Activated T-helper 2 cell treated with anti-CD3 and anti-CD28 coated beads, Interferon-gamma antibody, Interleukin-2, Interleukin-4, amounts not matched to agents 10 μg/mL and 5 μg/mL and 100 μg/mL, durations not matched to agents 14 hours and 24 hours and 36 hours (primary cell): ENCODE measurements around the gene PTPRN2. TPM values are rescaled to one million over a fixed set of nuclear protein-coding genes. Genes with fewer than 3 reads are reported as not detected.
"Not testable (repeated sequence)": the region's sequence is repeated elsewhere in the genome, so short reads cannot be mapped to it uniquely, and the experiment has no call there.

ENCODE experiments used
- DNase-seq: peaks from one replicate; pipeline ENCODE4 v3.0.0; 2021; ENCODE audit warnings: low spot score
- H3K27ac Mint-ChIP-seq: one replicate; pipeline ENCODE4 v1.8.0; 2021; ENCODE audit warnings: mixed read lengths
- H3K27me3 Mint-ChIP-seq: one replicate; pipeline ENCODE4 v1.8.0; 2021; ENCODE audit warnings: low read depth, mixed read lengths
- H3K36me3 Mint-ChIP-seq: one replicate; pipeline ENCODE4 v1.8.0; 2021; ENCODE audit warnings: low read depth, mixed read lengths
- H3K4me1 Mint-ChIP-seq: one replicate; pipeline ENCODE4 v1.8.0; 2021; ENCODE audit warnings: low read depth, mixed read lengths
- H3K4me3 Mint-ChIP-seq: one replicate; pipeline ENCODE4 v1.8.0; 2021; ENCODE audit warnings: low read depth, mild to moderate bottlenecking, moderate library complexity, mixed read lengths
- H3K9me3 Mint-ChIP-seq: one replicate; pipeline ENCODE4 v1.8.0; 2021; ENCODE audit warnings: mixed read lengths
- intact Hi-C: fragments of 100-400 bp; cut with micrococcal nuclease; formaldehyde crosslinking; loops from one replicate; pipeline ENCODE4 v1.15.1; 2023
- total RNA-seq: library from RNA; stranded (reverse); gene quantifications from 2 replicates; pipeline ENCODE4 v1.2.3, GENCODE V29; 2022

Gene PTPRN2
- total RNA-seq, 1 donor from 2014 or later = 1.3 TPM

DNA sequence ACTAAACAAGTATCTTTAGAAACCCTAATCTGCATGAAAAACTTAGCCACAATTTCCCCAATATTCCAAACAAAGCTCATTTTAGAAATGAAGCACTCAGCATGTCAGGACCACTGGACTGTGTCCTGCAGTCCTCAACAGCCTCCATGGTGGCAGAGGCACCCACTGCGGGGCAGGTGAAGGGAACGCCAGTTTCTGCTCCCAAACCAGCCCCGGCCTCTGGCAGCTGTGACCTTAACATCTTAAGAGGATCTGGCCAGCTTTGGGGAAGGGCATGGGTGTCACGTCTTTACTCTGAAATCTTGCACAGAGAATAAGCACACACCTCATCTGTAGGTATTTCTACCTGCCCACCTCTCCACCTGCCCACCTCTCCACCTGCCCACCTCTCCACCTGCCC lies 988.1 kb downstream of the PTPRN2 start:
- no peaks in the 10 kb centered on the region for H3K4me1 Mint-ChIP-seq
- H3K27me3 Mint-ChIP-seq = peaks cover 2% of the 10 kb centered on the region
- H3K4me3 Mint-ChIP-seq = no peak overlapping the region
- no peaks in the 10 kb centered on the region for H3K36me3 Mint-ChIP-seq
- H3K27ac Mint-ChIP-seq = no peak overlapping the region
- intact Hi-C loops = no loop called here
- no peak for DNase-seq
- H3K9me3 Mint-ChIP-seq = no peaks in the 10 kb centered on the region

DNA sequence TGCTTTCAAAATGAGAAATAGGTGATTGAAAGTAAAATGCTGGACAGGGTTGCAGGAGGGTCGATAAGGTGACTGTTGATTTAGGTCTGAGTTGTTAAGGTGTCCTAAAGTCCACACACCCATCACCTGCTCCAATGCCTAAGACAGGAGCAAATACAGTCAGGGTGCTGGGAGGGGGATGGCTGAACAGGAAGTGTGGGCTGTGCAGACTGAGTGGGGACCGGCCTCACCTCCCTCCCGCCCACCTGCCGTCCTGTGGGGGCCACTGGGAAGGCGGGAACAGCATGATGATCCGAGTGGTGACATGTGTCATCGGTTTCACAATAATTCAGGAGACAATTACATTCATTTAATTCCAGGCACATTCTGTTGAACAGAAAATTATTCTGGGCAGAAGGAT lies 990.1 kb downstream of the PTPRN2 start:
- Mint-ChIP-seq H3K27me3 (peaks cover 2% of the 10 kb centered on the region), H3K4me3 (no peak overlapping the region), H3K36me3 (no peaks in the 10 kb centered on the region), H3K27ac (no peak overlapping the region), H3K9me3 (no peaks in the 10 kb centered on the region), H3K4me1 (no peaks in the 10 kb centered on the region)
- no peak for DNase-seq
- intact Hi-C loops = no loop called here

DNA sequence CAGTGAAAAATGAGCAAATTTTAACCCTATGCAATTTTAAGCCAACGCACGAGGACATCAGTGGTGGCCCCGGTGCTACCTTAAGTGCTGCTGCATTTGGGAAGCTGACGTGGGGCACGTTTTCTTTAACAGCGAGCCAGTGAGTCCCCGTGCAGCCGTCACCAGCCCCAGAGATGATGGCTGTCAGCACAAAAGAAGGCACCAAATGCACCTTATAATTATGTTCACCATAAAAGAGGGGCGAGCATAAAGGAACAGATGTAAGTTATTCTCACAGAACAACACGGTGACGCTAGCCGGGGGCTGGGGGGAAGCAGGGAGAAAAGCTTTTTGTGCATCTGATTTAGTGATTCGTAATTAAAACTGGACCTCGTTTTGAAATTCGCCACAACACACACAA lies 990.7 kb downstream of the PTPRN2 start:
- no peaks in the 10 kb centered on the region for H3K9me3 Mint-ChIP-seq
- intact Hi-C loops = no loop called here
- no peaks in the 10 kb centered on the region for H3K4me1 Mint-ChIP-seq
- H3K27me3 Mint-ChIP-seq = peaks cover 2% of the 10 kb centered on the region
- no peak overlapping the region for H3K27ac Mint-ChIP-seq
- DNase-seq = no peak
- H3K36me3 Mint-ChIP-seq = no peaks in the 10 kb centered on the region
- H3K4me3 Mint-ChIP-seq = no peak overlapping the region

DNA sequence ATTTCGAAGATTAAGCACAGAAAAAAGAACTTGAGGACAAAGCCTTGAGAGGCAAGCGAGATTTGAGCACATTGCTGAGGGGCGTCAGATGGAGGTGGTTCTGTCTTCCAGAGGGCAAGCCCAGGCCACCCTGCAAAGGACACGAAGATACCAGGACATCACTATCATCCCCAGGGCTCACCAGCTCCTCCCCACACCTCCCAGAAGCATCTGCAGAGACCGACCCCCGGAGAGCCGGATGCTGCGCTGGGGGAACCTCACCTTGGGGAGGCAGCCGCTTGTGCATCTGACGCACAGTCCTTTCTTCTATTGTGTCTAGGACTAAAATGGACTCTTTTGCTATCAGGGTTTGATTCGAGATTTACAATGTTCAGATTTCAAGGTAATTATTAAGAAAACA lies 991.2 kb downstream of the PTPRN2 start:
- intact Hi-C loops = no loop called here
- peaks cover 2% of the 10 kb centered on the region for H3K27me3 Mint-ChIP-seq
- no peaks in the 10 kb centered on the region for H3K4me1 Mint-ChIP-seq
- no peaks in the 10 kb centered on the region for H3K36me3 Mint-ChIP-seq
- no peak for DNase-seq
- no peak overlapping the region for H3K4me3 Mint-ChIP-seq
- no peaks in the 10 kb centered on the region for H3K9me3 Mint-ChIP-seq
- H3K27ac Mint-ChIP-seq = no peak overlapping the region

DNA sequence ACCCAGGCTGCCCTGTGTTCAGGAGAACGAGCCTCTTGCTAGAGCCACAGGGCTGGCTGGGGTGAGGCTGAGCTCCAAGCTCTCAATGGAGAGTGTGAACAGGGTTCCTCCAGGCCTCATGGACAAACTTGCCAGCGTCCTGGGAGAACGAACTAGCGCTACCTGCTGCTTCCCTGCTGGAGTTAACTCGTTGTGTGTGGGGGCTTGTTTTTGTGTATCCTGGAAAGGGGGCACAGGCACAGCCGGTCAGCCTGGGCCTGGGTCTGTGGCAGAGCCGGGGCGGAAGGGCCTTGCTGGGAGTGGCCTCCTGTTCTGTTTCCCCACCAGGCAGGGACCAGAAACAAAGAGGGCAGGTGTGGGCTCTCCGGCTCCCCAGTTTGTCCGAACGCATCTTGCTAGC lies 991.6 kb downstream of the PTPRN2 start:
- H3K36me3 Mint-ChIP-seq = no peaks in the 10 kb centered on the region
- intact Hi-C loops = no loop called here

DNA sequence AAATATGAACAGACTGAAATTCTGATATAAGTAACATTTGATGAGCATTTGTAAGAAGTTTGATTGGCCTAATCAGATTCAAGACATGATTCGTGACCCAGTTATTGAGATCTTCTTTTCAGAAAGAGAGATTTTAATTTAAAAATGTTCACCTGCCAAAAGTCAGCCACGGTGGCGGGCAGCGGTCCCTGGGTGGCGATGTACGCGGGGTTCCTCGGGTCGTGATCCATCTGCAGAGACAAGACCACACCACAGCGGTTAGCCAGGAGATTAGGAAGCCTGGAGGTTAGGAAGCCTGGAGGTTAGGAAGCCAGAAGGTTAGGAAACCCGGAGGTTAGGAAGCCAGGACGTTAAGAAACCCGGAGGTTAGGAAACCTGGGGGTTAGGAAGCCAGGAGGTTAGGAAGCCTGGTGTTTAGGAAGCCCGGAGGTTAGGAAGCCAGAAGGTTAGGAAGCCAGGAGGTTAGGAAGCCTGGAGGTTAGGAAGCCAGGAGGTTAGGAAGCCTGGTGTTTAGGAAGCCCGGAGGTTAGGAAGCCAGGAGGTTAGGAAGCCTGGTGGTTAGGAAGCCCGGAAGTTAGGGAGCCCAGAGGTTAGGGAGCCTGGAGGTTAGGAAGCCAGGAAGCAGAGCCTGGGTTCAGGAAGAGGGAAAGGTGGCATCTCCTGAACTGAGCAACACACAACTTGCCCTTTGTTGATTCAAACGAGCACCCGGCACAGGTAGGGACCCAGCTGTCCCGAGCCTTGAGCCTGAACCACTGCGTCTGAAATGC lies 992.4 kb downstream of the PTPRN2 start:
- DNase-seq = no peak
- Mint-ChIP-seq H3K27ac (no peak overlapping the region), H3K27me3 (no peaks in the 10 kb centered on the region), H3K36me3 (no peaks in the 10 kb centered on the region), H3K4me1 (no peaks in the 10 kb centered on the region), H3K4me3 (no peak overlapping the region), H3K9me3 (no peaks in the 10 kb centered on the region)
- intact Hi-C loops = no loop called here

More for the DNA sequence above, 991.6 kb downstream of the PTPRN2 start:
- H3K9me3 Mint-ChIP-seq = no peaks in the 10 kb centered on the region
- no peak for DNase-seq
- no peak overlapping the region for H3K4me3 Mint-ChIP-seq
- no peak overlapping the region for H3K27ac Mint-ChIP-seq
- H3K4me1 Mint-ChIP-seq = no peaks in the 10 kb centered on the region
- H3K27me3 Mint-ChIP-seq = no peaks in the 10 kb centered on the region

DNA sequence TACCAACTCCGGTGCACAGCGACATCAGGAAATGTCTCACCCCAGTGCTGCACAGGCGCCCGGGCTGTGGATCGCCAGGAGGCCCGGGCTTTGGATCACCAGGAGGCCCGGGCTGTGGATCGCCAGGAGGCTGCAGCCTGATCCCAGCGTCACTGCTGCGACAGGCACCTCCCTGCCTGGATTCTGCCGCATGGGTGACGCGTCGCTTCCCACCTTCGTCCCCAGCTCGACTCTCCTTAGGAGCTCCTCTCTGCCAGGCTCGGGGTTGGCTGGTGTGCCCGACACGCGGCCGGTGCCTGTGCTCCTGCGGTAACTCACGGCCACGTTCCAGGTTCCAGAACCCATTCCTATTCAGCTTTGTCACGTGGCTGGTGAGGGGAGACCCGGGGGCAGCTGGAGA lies 993.3 kb downstream of the PTPRN2 start:
- intact Hi-C loops = no loop called here
- Mint-ChIP-seq H3K4me3 (no peak overlapping the region), H3K27ac (no peak overlapping the region), H3K4me1 (no peaks in the 10 kb centered on the region), H3K27me3 (peaks cover 3% of the 10 kb centered on the region), H3K36me3 (no peaks in the 10 kb centered on the region), H3K9me3 (no peaks in the 10 kb centered on the region)
- DNase-seq = no peak

DNA sequence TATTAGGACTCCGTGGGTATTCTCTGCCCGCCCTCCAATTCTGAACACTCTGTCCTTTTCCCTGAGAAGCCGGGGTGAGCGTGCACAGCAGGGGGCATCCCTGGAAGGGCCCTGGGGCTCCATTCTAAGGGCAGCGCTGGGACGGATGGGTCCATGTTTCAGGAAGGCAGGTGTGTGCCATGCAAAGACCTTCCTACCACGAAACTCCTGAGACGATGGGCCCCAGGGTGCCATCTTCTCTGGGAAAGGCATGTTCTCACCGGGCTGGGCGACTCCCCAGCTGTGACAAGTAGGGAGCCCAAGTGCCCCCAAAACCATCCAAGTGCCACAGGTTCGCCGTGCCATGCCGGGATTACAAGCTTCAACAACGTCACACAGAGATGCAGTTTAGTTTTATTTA lies 994.1 kb downstream of the PTPRN2 start:
- Mint-ChIP-seq H3K27me3 (peaks cover 3% of the 10 kb centered on the region), H3K36me3 (no peaks in the 10 kb centered on the region), H3K9me3 (no peaks in the 10 kb centered on the region), H3K4me3 (no peak overlapping the region), H3K4me1 (no peaks in the 10 kb centered on the region), H3K27ac (no peak overlapping the region)
- intact Hi-C loops = no loop called here
- no peak for DNase-seq

DNA sequence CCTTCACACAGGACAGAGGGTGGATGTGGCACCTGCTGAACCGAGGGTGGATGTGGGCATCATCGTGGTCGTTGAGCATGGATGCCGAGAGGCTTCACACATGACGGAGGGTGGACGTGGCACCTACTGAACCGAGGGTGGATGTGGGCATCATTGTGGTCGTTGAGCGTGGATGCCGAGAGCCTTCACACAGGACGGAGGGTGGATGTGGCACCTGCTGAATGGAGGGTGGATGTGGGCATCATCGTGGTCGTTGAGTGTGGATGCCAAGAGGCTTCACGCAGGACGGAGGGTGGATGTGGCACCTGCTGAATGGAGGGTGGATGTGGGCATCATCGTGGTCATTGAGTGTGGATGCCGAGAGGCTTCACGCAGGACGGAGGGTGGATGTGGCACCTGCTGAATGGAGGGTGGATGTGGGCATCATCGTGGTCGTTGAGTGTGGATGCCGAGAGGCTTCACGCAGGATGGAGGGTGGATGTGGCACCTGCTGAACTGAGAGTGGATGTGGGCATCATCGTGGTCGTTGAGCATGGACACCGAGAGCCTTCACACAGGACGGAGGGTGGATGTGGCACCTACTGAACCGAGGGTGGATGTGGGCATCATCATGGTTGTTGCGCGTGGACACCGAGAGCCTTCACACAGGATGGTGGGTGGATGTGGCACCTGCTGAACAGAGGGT lies 994.8 kb downstream of the PTPRN2 start:
- DNase-seq, H3K9me3 Mint-ChIP-seq, H3K27me3 Mint-ChIP-seq, H3K4me3 Mint-ChIP-seq, H3K27ac Mint-ChIP-seq, H3K36me3 Mint-ChIP-seq, H3K4me1 Mint-ChIP-seq, intact Hi-C loops: not testable (repeated sequence)

DNA sequence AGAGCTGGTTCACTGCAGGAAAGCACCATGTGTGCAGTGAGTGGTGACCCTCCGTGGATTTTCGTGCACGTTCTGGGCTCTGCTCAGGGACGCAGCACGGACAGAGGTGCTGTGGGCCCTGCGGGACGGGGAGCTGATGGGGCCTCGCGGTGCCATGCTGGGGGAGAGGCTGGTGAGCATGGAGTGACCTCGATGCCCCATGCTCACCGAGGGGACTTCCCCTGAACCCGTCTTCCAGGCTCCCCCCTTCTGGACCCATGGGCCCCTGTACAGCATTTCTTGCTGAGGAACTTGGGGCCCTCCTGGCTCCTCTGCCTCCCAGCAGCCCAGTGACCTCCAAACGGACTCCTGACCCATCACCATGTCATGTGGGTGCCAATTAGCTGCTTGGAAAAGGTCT lies 997.1 kb downstream of the PTPRN2 start:
- Mint-ChIP-seq H3K4me1 (peaks cover 6% of the 10 kb centered on the region), H3K36me3 (no peaks in the 10 kb centered on the region), H3K9me3 (no peaks in the 10 kb centered on the region), H3K27me3 (peaks cover 6% of the 10 kb centered on the region), H3K27ac (no peak overlapping the region), H3K4me3 (no peak overlapping the region)
- intact Hi-C loops = no loop called here
- no peak for DNase-seq

DNA sequence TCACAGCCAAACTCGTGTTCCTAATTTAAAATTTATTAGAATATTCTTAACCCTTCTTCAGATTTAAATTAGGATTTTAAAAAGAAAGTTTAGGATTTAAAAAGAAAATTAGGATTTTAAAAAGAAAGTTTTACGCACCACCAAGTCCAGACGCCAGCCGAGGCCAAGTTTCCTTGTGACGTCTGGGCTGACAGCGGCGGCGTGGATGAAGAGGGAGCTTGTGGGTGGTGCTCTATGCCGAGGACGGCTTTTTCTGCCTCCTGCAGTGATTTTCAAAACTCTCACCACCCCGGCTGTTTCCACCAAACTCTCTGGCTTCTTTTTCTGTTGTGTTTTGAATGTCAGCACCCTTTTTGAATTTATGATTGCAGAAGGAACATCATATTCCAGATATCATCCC lies 997.9 kb downstream of the PTPRN2 start:
- no peaks in the 10 kb centered on the region for H3K36me3 Mint-ChIP-seq
- H3K27me3 Mint-ChIP-seq = peaks cover 9% of the 10 kb centered on the region
- intact Hi-C loops = no loop called here
- DNase-seq = no peak
- no peak overlapping the region for H3K4me3 Mint-ChIP-seq
- no peaks in the 10 kb centered on the region for H3K9me3 Mint-ChIP-seq
- H3K27ac Mint-ChIP-seq = no peak overlapping the region
- peaks cover 8% of the 10 kb centered on the region for H3K4me1 Mint-ChIP-seq

DNA sequence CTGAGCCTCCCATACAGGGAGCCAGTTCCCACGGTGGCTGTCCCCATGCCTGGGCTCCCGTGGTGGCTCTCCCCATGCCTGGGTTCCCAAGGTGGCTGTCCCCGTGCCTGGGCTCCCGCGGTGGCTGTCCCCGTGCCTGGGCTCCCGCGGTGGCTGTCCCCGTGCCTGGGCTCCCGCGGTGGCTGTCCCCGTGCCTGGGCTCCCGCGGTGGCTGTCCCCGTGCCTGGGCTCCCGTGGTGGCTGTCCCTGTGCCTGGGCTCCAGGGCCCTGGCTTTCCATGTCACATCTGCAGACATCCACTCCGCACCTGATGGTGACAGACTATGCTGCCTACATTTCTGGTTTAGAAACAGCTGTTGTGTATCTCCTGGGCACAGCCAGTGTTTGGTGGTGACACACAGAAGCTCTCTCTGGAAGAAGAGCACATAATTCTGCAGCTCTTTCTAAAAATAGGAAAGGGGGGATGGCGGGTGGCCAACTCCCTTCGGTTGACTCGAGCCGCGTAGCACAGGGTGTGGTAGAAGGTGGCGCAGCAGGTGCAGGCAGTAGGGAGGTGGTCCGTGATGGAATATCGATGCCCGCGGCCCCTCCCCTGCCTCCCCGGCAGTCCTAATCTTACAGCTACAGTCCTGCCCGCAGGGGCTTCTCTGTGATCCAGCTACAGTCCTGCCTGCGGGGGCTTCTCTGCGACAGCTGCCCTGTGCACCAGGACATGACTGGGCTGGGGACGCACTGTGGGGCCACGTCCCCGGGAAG lies 999.6 kb downstream of the PTPRN2 start:
- Mint-ChIP-seq H3K4me3 (no peak overlapping the region), H3K4me1 (peaks cover 11% of the 10 kb centered on the region)

More for the DNA sequence above, 999.6 kb downstream of the PTPRN2 start:
- H3K27me3 Mint-ChIP-seq = peaks cover 20% of the 10 kb centered on the region
- H3K36me3 Mint-ChIP-seq = no peaks in the 10 kb centered on the region
- intact Hi-C loops = no loop called here
- no peaks in the 10 kb centered on the region for H3K9me3 Mint-ChIP-seq
- H3K27ac Mint-ChIP-seq = no peak overlapping the region
- no peak for DNase-seq
